Gastroesophageal sphincter (tissue), 4 donors: ENCODE measurements around the gene DUOX2. TPM values are rescaled to one million over a fixed set of nuclear protein-coding genes. Genes with fewer than 3 reads are reported as not detected.

ENCODE experiments used
- ATAC-seq: fragments of 150-250 bp; one replicate; pipeline ENCODE4 v1.9.1; 2016; ENCODE audit warnings: mild to moderate bottlenecking, moderate library complexity
- H3K27ac ChIP-seq, 4 donors: fragments of 200-600 bp; sonication (generic) in 3 of 4; 1 replicate in 3 of 4; 2 replicates in 1 of 4; pipeline ENCODE4 v1.5.1; 2016 to 2019
- H3K27me3 ChIP-seq: fragments of 200-600 bp; sonication (generic); one replicate; pipeline ENCODE4 v1.5.1; 2019
- H3K36me3 ChIP-seq, 2 donors: fragments of 200-600 bp; sonication (generic); one replicate each; pipeline ENCODE4 v1.5.1; 2019; ENCODE audit warnings: control low read depth in 1 of 2
- H3K4me1 ChIP-seq, 3 donors: fragments of 200-600 bp; sonication (generic); 1 replicate in 2 of 3; 2 replicates in 1 of 3; pipeline ENCODE4 v1.5.1; 2016 to 2019; ENCODE audit warnings: control low read depth in 2 of 3
- H3K4me3 ChIP-seq, 2 donors: fragments of 200-600 bp; sonication (generic); one replicate each; pipeline ENCODE4 v1.5.1; 2019; ENCODE audit warnings: mild to moderate bottlenecking in 1 of 2, moderate library complexity in 1 of 2
- H3K9me3 ChIP-seq, 3 donors: fragments of 200-600 bp; sonication (generic); one replicate each; pipeline ENCODE4 v1.5.1; 2017 to 2019; ENCODE audit warnings: control low read depth in 2 of 3
- EP300 ChIP-seq: sonication (generic); formaldehyde crosslinking; IDR thresholded peaks from one replicate; pipeline ENCODE4 v1.6.1; 2017; ENCODE audit warnings: antibody characterized with exemption, mild to moderate bottlenecking
- POLR2A ChIP-seq, 2 donors: fragments of 450-650 bp; IDR thresholded peaks; one replicate each; pipeline ENCODE4 v1.6.1; 2017; ENCODE audit warnings: antibody characterized with exemption in 2 of 2, mild to moderate bottlenecking in 2 of 2, moderate library complexity in 1 of 2
- POLR2AphosphoS5 ChIP-seq: sonication (generic); formaldehyde crosslinking; IDR thresholded peaks from one replicate; pipeline ENCODE4 v1.6.1; 2017; ENCODE audit warnings: antibody characterized with exemption
- WGBS, 2 donors: methylation state at CpG; one replicate each; pipeline ENCODE4 v1.1.5; 2018; ENCODE audit warnings: low coverage in 1 of 2; 5-methylcytosine and 5-hydroxymethylcytosine counted together
- total RNA-seq, 4 donors: library from RNA; depleted of rRNA; stranded (reverse); fragments of >200 nt; gene quantifications; one replicate each; pipeline ENCODE4 v1.1.0, GENCODE V29; 2016
- TF ChIP-seq, protein P1 (sequence below), 4 experiments: fragments of 200-600 bp in 2 of 4; fragments of 450-650 bp in 2 of 4; sonication (generic) in 1 of 4; IDR thresholded peaks; one replicate each; pipeline ENCODE4 v1.5.1; 2017 to 2019; ENCODE audit warnings: antibody characterized with exemption in 4 of 4, mild to moderate bottlenecking in 2 of 4, moderate library complexity in 2 of 4

The DUOX2 gene
- total RNA-seq, 4 donors from 2014 or later: 0.13 to 1.5 (median 0.54) TPM

DNA sequence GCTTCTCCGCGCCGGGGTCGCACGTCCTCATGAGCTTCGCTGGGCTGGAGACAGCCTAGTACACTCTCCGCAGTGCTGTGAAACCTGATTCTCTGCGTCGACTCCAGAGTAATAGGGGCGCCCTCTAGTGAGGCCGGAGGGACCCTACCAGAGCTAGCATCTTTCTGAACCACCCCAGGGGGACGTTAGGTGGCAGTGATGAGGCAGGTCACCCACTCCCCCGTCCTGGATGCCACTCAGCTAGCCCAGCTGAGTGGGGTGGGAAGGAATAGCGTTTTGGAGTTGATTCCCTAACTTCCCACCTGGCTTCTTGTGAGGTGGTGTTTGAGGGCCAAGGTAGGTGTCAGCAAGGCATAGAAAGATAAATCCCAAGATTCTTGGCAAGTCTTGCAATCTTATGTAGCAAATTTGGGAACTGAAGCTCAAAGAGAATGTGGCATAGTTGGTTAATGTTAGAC is 4.2 kb upstream of the DUOX2 start:
- peak; percentile 91 for ATAC-seq
- Histone ChIP-seq H3K4me3 (peak overlapping the region in 1 of 2 donors; percentile 31), H3K4me1 (peaks cover 0 to 36% (median 15%) of the 10 kb centered on the region in 3 donors), H3K9me3 (no peaks in the 10 kb centered on the region), H3K27me3 (peaks cover 97% of the 10 kb centered on the region), H3K27ac (no peak overlapping the region), H3K36me3 (no peaks in the 10 kb centered on the region)
- TF ChIP-seq, protein P1, sequence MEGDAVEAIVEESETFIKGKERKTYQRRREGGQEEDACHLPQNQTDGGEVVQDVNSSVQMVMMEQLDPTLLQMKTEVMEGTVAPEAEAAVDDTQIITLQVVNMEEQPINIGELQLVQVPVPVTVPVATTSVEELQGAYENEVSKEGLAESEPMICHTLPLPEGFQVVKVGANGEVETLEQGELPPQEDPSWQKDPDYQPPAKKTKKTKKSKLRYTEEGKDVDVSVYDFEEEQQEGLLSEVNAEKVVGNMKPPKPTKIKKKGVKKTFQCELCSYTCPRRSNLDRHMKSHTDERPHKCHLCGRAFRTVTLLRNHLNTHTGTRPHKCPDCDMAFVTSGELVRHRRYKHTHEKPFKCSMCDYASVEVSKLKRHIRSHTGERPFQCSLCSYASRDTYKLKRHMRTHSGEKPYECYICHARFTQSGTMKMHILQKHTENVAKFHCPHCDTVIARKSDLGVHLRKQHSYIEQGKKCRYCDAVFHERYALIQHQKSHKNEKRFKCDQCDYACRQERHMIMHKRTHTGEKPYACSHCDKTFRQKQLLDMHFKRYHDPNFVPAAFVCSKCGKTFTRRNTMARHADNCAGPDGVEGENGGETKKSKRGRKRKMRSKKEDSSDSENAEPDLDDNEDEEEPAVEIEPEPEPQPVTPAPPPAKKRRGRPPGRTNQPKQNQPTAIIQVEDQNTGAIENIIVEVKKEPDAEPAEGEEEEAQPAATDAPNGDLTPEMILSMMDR (IDR thresholded peaks at IDR 0.05): peak in 3 of 4 experiments; percentile 76 to 89 (median 77)
- TF ChIP-seq EP300 (no peak), POLR2AphosphoS5 (no peak), POLR2A (IDR thresholded peaks at IDR 0.05) (no peak)
- 0% methylated on average over 1 to 7 of the region's 14 CpGs for WGBS, 2 donors

DNA sequence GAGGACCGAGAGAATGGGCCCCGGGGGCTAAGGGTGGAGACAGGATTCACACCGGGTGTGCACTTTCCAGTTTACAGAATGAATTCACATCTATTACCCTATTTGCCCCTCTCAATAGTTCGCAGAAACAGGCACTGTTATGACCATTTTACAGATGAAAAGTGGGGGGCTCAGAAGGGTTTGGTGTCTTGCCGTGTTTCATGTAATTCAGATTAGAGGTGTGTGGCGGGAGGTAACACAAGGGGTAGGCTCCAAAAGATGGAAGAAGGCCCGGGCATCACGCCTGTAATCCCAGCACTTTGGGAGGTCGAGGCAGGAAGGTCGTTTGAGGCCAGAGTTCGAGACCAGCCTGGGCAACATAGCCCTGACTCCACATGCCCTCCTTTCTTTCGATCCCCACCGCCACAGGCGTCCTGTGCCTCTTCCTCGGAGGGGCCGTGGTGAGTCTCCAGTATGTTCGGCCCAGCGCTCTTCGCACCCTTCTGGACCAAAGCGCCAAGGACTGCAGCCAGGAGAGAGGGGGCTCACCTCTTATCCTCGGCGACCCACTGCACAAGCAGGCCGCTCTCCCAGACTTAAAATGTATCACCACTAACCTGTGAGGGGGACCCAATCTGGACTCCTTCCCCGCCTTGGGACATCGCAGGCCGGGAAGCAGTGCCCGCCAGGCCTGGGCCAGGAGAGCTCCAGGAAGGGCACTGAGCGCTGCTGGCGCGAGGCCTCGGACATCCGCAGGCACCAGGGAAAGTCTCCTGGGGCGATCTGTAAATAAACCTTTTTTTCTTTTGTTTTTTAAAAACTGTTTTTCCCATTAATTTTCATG is 3.5 kb upstream of the DUOX2 start:
- ATAC-seq: peak; percentile 30
- WGBS, 2 donors: 38 to 39% methylated on average over 10 to 11 of the region's 33 CpGs
- Histone ChIP-seq H3K36me3 (no peaks in the 10 kb centered on the region), H3K4me3 (peak overlapping the region in 1 of 2 donors; percentile 32), H3K27ac (no peak overlapping the region), H3K9me3 (no peaks in the 10 kb centered on the region), H3K27me3 (peaks cover 97% of the 10 kb centered on the region), H3K4me1 (peaks cover 0 to 42% (median 19%) of the 10 kb centered on the region in 3 donors)
- TF ChIP-seq POLR2A (IDR thresholded peaks at IDR 0.05): no peak

DNA sequence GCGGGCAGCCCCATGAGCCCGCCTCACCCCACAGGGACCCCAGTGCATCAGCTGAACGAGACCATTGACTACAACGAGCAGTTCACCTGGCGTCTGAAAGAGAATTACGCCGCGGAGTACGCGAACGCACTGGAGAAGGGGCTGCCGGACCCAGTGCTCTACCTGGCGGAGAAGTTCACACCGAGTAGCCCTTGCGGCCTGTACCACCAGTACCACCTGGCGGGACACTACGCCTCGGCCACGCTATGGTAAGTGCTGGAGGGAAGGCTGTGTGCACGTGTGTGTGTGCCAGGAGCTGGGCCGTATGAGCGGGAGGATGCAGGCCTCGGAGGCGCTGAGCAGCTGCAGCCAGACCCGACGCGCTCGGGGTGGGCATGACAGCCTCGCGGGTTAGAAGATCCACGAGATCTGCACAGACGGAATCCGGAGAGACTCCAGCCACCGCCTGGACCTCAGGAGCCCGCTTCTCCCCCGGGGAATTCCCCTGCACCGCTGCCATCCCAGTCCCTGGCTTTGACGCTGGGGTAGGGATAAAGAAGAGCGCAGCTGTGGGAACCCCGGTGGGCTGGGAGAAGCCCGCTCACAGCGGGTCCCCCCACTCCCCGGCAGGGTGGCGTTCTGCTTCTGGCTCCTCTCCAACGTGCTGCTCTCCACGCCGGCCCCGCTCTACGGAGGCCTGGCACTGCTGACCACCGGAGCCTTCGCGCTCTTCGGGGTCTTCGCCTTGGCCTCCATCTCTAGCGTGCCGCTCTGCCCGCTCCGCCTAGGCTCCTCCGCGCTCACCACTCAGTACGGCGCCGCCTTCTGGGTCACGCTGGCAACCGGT is 2.7 kb upstream of the DUOX2 start:
- Histone ChIP-seq H3K36me3 (no peaks in the 10 kb centered on the region), H3K4me3 (peak overlapping the region in 1 of 2 donors; percentile 32), H3K27me3 (peaks cover 100% of the 10 kb centered on the region), H3K27ac (no peak overlapping the region), H3K9me3 (no peaks in the 10 kb centered on the region), H3K4me1 (peaks cover 0 to 51% (median 20%) of the 10 kb centered on the region in 3 donors)
- ATAC-seq: no peak
- no peak for TF ChIP-seq EP300
- no peak for TF ChIP-seq POLR2AphosphoS5
- TF ChIP-seq POLR2A (IDR thresholded peaks at IDR 0.05): no peak
- TF ChIP-seq, protein P1 (IDR thresholded peaks at IDR 0.05): no peak
- 0% methylated on average over 3 of the region's 65 CpGs; no CpG with 5 or more reads in 1 of the 2 donors for WGBS, 2 donors

DNA sequence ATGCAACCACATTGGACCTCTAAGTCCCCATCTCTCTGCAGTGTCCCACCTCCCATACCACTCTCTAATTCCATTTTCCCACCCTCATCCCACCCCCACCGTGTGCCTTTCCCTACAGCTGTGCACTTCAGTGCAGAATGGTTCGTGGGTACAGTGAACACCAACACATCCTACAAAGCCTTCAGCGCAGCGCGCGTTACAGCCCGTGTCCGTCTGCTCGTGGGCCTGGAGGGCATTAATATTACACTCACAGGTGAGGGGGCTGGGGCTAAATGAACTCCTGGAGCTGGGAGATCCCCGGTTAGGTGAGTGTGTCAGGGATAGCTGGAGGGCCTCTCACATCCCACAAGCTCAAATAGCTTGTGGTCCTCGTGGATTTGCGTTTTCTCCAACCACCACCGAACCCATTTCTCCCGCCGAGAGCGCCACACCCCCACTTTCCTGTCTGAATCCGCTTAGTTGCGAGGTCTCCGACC is 2.1 kb upstream of the DUOX2 start:
- peaks cover 0 to 51% (median 20%) of the 10 kb centered on the region in 3 donors for H3K4me1 ChIP-seq
- no peak for TF ChIP-seq POLR2AphosphoS5
- no peak for TF ChIP-seq POLR2A (IDR thresholded peaks at IDR 0.05)
- no peak for TF ChIP-seq EP300
- TF ChIP-seq, protein P1 (IDR thresholded peaks at IDR 0.05): no peak
- ATAC-seq: no peak
- no peaks in the 10 kb centered on the region for H3K36me3 ChIP-seq
- 23 to 27% methylated on average over 6 to 10 of the region's 19 CpGs for WGBS, 2 donors
- no peaks in the 10 kb centered on the region for H3K9me3 ChIP-seq
- H3K4me3 ChIP-seq: no peak overlapping the region
- no peak overlapping the region for H3K27ac ChIP-seq
- H3K27me3 ChIP-seq: peaks cover 99% of the 10 kb centered on the region

DNA sequence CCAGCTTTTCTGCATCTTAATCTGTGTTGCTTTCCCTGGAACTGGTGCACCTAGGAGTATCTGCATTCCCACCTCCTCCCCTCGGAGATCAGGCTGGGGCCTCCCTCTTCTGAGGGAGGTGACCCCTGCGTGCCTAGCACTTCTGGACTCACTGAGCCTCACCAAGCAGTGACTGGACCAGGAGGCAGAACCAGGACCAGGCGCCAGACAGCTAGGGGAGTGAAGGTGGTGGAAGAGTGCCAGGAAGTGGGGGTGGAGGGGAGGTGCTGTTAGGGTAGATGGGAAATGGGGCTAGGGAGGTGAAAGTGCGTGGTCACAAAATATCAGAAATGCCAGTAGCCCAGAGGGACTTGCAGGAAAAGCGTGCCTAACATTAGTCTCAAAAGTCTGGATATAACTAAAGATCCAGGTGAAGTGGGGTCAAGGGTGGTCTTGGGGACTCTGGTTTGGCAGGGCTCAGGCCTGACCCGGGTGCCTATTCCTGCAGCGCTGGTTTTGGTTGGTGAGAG is 1.4 kb upstream of the DUOX2 start:
- Histone ChIP-seq H3K4me1 (peaks cover 0 to 51% (median 20%) of the 10 kb centered on the region in 3 donors), H3K9me3 (no peaks in the 10 kb centered on the region), H3K27ac (no peak overlapping the region), H3K36me3 (no peaks in the 10 kb centered on the region), H3K27me3 (peaks cover 98% of the 10 kb centered on the region), H3K4me3 (no peak overlapping the region)
- 47% methylated on average over 4 of the region's 7 CpGs; no CpG with 5 or more reads in 1 of the 2 donors for WGBS, 2 donors
- ATAC-seq: no peak
- TF ChIP-seq, protein P1 (IDR thresholded peaks at IDR 0.05): no peak
- TF ChIP-seq EP300 (no peak), POLR2AphosphoS5 (no peak), POLR2A (IDR thresholded peaks at IDR 0.05) (no peak)
